ENCODE results near the gene LRRC8E.

The LRRC8E gene

DNA sequence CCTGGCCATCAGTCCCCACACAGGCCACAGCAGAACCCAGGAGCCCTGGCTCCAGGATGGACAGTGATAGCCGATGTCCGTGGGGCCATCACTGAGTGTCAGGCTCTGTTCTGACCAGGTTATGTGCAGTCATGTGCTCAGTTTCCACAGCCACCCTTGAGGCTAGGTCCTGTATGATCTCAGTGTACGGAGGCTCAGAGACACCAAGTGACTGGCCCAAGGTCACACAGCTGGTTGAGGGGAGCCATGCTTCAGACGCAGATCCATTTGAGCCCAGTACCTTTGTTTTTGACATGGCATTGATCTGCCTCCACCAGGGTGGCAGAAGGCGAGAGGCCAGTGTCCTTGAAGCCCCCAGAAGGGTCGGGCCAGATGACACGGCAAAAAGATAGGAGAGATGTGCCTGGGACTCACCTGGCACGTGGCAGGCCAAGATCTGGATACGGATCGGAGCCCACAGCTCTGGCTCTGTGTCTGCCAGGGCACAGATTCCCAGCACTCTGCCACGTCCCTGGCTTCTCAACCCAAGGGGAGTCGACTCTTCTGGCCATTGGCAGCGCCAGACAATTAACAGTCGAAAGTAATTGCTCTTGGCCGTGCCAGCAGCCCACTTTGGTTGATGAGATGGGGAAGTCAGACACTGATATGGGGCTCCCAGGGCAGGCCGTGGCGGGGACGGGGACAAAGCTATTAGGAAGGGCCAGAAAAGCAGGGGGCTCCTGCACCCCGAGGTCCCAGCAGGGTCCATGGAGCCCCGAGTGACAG lies 42.7 kb upstream of the LRRC8E start:
- no peak for TF ChIP-seq POLR2AphosphoS5 (IDR thresholded peaks at IDR 0.05; ENCODE audit: low read depth, low read length)
- TF ChIP-seq FOXP2 (optimal IDR thresholded peaks at IDR 0.05; ENCODE audit: borderline replicate concordance, extremely low read depth, extremely low read length, insufficient read depth) = no peak
- TF ChIP-seq SIN3A (IDR thresholded peaks at IDR 0.05; ENCODE audit: borderline replicate concordance, insufficient read depth, low read length) = no peak
- TF ChIP-seq, protein P1, sequence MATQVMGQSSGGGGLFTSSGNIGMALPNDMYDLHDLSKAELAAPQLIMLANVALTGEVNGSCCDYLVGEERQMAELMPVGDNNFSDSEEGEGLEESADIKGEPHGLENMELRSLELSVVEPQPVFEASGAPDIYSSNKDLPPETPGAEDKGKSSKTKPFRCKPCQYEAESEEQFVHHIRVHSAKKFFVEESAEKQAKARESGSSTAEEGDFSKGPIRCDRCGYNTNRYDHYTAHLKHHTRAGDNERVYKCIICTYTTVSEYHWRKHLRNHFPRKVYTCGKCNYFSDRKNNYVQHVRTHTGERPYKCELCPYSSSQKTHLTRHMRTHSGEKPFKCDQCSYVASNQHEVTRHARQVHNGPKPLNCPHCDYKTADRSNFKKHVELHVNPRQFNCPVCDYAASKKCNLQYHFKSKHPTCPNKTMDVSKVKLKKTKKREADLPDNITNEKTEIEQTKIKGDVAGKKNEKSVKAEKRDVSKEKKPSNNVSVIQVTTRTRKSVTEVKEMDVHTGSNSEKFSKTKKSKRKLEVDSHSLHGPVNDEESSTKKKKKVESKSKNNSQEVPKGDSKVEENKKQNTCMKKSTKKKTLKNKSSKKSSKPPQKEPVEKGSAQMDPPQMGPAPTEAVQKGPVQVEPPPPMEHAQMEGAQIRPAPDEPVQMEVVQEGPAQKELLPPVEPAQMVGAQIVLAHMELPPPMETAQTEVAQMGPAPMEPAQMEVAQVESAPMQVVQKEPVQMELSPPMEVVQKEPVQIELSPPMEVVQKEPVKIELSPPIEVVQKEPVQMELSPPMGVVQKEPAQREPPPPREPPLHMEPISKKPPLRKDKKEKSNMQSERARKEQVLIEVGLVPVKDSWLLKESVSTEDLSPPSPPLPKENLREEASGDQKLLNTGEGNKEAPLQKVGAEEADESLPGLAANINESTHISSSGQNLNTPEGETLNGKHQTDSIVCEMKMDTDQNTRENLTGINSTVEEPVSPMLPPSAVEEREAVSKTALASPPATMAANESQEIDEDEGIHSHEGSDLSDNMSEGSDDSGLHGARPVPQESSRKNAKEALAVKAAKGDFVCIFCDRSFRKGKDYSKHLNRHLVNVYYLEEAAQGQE (IDR thresholded peaks at IDR 0.05; ENCODE audit: insufficient read depth in 1 of 2, low read depth in 2 of 2, low read length in 2 of 2) = no peak
- TF ChIP-seq TAF1 (IDR thresholded peaks at IDR 0.05; ENCODE audit: borderline replicate concordance, insufficient read depth, low read length) = no peak

DNA sequence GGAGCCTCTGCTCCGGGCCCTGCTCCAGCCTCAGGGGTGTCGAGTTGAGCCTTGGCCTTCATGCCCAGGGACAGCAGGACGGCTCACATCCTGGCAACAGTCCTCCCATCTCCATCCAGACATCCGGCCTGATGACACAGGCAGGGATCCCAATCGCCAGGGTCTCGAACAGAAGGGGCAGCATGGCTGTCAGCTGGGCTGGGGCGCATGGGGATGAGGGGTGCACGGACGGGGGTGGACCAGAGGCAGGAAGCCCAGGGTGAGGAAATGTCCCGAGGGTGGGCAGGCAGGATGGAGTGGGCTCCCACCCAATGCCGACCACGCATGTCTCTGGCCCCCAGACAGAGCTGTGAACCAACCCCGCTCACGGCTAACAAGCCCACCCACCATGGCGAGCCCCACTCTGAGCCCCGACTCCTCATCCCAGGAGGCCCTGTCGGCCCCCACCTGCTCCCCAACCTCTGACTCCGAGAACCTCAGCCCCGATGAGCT lies 42.1 kb upstream of the LRRC8E start:
- TF ChIP-seq POLR2AphosphoS5 (IDR thresholded peaks at IDR 0.05; ENCODE audit: low read depth, low read length) = no peak
- TF ChIP-seq, protein P1 (IDR thresholded peaks at IDR 0.05; ENCODE audit: insufficient read depth in 1 of 2, low read depth in 2 of 2, low read length in 2 of 2) = no peak
- TF ChIP-seq FOXP2 (optimal IDR thresholded peaks at IDR 0.05; ENCODE audit: borderline replicate concordance, extremely low read depth, extremely low read length, insufficient read depth) = no peak
- no peak for TF ChIP-seq TAF1 (IDR thresholded peaks at IDR 0.05; ENCODE audit: borderline replicate concordance, insufficient read depth, low read length)
- no peak for TF ChIP-seq SIN3A (IDR thresholded peaks at IDR 0.05; ENCODE audit: borderline replicate concordance, insufficient read depth, low read length)

DNA sequence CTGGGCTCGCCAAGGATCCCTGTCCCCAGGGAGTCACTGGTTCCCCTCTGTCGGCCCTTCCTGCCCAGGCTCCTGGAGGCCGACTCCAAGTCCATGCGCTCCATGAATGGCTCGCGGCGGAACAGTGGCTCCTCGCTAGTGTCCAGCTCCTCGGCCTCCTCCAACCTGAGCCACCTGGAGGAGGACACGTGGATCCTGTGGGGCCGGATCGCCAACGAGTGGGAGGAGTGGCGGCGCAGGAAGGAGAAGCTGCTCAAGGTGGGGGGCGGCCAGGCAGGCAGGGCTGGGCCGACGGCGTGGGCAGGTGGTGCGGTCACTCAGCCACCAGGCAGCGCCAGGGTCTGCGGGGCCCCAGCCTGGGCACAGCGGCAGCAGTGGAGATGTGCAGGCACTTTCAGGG lies 40.6 kb upstream of the LRRC8E start:
- TF ChIP-seq TAF1 (IDR thresholded peaks at IDR 0.05; ENCODE audit: borderline replicate concordance, insufficient read depth, low read length) = no peak
- no peak for TF ChIP-seq FOXP2 (optimal IDR thresholded peaks at IDR 0.05; ENCODE audit: borderline replicate concordance, extremely low read depth, extremely low read length, insufficient read depth)
- TF ChIP-seq POLR2AphosphoS5 (IDR thresholded peaks at IDR 0.05; ENCODE audit: low read depth, low read length) = no peak
- TF ChIP-seq, protein P1 (IDR thresholded peaks at IDR 0.05; ENCODE audit: insufficient read depth in 1 of 2, low read depth in 2 of 2, low read length in 2 of 2) = no peak
- TF ChIP-seq SIN3A (IDR thresholded peaks at IDR 0.05; ENCODE audit: borderline replicate concordance, insufficient read depth, low read length) = no peak

DNA sequence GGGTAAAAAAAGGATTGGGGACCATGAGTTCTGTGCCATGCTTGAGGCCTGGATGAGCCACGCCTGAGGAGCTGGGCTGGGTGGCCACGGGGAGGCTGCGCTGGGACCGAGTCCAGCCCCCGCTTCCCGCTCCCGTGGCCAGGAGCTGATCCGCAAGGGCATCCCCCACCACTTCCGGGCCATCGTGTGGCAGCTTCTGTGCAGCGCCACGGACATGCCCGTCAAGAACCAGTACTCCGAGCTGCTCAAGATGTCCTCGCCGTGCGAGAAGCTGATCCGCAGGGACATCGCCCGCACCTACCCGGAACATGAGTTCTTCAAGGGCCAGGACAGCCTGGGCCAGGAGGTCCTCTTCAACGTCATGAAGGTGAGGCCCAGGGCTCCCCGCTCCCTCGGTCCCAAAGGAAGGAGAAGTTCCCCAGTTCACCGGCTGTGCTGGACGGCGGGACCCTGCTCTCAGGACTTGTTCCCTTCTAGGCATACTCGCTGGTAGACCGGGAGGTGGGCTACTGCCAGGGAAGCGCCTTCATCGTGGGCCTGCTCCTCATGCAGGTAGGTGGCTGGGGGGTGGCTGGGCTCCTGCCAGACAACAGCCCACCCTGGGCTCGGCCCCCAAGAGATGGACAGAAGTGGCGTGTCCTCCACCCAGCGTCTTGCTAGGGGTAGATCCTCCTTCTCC lies 39.4 kb upstream of the LRRC8E start:
- no peak for TF ChIP-seq POLR2AphosphoS5 (IDR thresholded peaks at IDR 0.05; ENCODE audit: low read depth, low read length)
- TF ChIP-seq SIN3A (IDR thresholded peaks at IDR 0.05; ENCODE audit: borderline replicate concordance, insufficient read depth, low read length) = no peak
- TF ChIP-seq FOXP2 (optimal IDR thresholded peaks at IDR 0.05; ENCODE audit: borderline replicate concordance, extremely low read depth, extremely low read length, insufficient read depth) = no peak
- TF ChIP-seq TAF1 (IDR thresholded peaks at IDR 0.05; ENCODE audit: borderline replicate concordance, insufficient read depth, low read length) = no peak
- TF ChIP-seq, protein P1 (IDR thresholded peaks at IDR 0.05; ENCODE audit: insufficient read depth in 1 of 2, low read depth in 2 of 2, low read length in 2 of 2) = no peak

All from PFSK-1 (cell line).